Dermis blood vessel endothelial cell (primary cell): ENCODE results near the gene DGCR8. TPM values are rescaled to one million over a fixed set of nuclear protein-coding genes. Genes with fewer than 3 reads are reported as not detected.
A peak's percentile ranks its signal among the peaks of the same experiment; 100 is the strongest.

ENCODE experiments used
- DNase-seq: peaks from one replicate; pipeline ENCODE4 v3.0.0; 2010
- total RNA-seq: library from RNA; depleted of rRNA; stranded (reverse); fragments of >200 nt; gene quantifications from 2 replicates; pipeline ENCODE4 v1.2.3, GENCODE V29; 2014

The DGCR8 gene
- total RNA-seq, 1 donor from 2014 or later = 30.3 TPM

DNA sequence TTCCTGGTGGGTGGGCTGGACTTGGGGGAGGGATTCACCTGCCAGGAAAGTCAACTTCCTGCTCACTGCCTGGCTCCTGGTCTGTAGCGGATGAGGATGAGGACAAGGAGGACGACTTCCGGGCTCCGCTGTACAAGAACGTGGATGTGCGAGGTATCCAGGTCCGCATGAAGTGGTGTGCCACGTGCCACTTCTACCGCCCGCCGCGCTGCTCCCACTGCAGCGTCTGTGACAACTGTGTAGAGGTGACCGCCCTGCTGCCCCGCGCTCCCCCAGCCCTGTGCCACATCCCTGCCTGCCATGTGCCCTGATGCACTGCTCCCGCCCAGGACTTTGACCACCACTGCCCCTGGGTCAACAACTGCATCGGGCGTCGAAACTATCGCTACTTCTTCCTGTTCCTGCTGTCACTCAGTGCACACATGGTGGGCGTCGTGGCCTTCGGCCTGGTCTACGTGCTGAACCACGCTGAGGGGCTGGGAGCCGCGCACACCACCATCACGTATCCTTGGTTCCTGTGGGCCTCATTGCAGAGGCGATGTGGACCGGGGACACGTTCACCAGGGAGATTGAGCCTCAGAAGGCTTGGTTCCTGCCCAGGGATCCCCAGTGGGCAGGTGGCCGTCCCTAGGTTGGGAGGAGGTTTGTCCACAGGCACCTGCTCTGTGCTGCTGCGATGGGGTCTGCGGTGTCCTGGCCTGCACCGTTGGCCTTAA lies 59.5 kb downstream of the DGCR8 start:
- DNase-seq = no peak

GRCh38 chr22:20140107-20140445 lies 60.0 kb downstream of the DGCR8 start:
- no peak for DNase-seq

GRCh38 chr22:20140521-20140964 lies 60.5 kb downstream of the DGCR8 start:
- DNase-seq = no peak

DNA sequence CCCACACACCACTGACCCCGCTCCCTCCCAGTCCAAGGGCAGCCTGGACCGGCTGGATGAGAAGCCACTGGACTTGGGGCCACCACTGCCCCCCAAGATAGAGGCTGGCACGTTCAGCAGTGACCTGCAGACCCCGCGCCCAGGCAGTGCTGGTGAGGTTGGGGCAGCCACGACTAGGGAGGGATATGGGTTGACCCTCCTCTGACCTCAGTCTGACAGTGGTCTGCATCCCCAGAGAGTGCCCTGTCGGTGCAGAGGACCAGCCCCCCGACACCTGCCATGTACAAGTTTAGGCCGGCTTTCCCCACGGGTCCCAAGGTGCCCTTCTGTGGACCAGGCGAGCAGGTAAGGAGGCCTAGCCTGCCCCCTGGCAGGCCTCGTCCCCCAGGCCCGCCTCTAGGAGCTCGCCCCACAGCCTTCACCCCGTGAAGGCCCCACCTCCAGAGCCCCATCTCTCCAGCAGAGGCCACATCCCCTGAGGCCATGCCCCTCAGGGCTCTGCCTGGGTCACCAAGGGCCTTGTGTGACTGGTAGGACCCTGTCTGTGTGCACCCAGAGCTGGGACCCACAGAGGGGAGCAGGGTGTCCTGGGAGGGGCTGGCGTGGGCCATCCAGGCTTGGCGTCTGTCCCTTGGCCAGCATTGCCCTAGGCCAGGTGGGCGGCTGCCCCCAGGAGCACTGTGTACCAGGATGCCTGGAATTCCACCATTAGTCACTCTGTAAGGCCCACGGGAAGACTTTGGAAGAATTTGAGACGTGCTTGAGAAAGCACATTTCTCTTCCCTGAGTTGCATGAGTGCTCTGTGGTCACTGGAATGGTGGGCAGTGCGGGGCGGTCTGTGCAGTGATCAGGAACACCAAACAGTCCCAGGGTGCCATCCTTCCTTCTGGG lies 61.4 kb downstream of the DGCR8 start:
- no peak for DNase-seq

GRCh38 chr22:20142711-20143621 lies 62.9 kb downstream of the DGCR8 start:
- DNase-seq = no peak

GRCh38 chr22:20143883-20144665 lies 64.0 kb downstream of the DGCR8 start:
- DNase-seq = no peak

GRCh38 chr22:20145206-20145831 lies 65.3 kb downstream of the DGCR8 start:
- no peak for DNase-seq

- DNase-seq = no peak
These were observed 65.8 kb downstream of the DGCR8 start for GRCh38 chr22:20145832-20146223.

DNA sequence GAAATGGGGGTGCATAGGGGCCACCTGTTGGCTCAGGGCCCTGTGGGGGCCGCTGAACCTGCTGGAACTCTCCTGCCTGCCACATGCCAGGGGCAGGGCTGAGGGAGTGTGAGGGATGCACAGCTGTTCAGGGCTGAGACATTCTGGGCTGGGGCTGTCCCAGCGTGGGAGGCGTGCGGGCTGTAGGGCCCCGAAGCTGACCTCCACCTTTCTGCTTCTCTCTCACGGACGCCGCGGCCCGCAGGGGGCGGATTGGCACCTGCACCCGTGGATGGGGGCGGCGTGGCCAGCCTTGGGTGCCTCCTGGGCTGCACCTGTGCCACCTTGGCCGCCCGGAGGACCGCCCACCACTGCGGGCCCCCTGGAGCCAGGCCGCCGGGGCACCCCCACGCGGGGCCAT lies 66.7 kb downstream of the DGCR8 start:
- DNase-seq = no peak

- no peak for DNase-seq
These were observed 67.4 kb downstream of the DGCR8 start for GRCh38 chr22:20147237-20147988.

GRCh38 chr22:20148414-20148813 lies 68.4 kb downstream of the DGCR8 start:
- no peak for DNase-seq

DNA sequence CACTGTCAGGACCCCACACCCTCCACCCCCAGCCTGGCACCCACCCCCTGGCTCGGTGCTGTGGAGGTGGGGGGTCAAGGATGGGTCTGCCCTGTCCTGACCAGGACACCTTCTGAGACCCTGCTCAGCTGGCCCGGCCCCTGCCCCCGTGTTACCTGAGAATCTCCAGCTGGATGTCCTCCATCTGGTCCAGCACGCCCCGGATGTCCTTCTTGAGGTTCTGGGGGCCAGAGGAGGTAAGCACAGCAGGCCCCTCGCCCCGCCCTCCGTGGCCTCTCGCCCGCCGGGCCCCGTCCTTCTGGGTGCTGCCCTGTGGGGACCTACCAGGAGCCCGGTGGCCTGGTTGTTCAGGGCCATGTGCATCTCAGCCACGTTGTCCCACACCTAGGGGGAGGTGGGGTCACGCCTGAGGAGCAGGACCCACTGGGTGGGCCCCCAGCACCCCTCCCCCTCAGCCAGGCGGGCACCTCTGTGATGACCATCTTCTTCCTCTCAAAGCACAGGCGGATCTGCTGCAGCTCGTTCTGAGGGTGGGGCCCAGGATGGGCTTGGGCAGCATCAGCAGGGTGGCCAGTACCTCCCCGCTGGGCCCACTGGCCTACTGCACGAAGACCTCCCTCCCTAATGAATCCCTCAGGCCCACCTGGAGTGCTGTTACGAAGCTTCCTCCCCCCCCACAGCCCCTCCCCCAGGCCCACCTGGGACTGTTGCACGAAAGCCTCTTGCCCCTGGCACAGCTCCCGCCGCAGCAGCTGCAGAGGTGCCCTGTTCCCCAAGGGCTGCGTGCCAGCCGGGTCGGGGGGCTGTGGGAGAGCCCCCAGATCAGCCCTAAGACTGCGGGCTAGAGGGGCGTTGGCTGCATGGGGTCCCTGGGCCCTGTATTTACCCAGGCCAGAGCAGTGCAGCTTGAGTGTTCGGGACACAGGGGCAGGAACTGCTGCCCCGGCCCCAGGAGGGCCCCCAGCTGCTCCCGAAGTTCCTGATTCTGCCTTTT lies 69.5 kb downstream of the DGCR8 start:
- no peak for DNase-seq

- DNase-seq = no peak
These were observed 70.6 kb downstream of the DGCR8 start, which contains the start of gene CCDC188 for GRCh38 chr22:20150381-20151275. TSS of gene CCDC188 (minus strand) at chr22:20151055. CDS start at chr22:20150986, 69 bp downstream.

- no peak for DNase-seq
These were observed 71.2 kb downstream of the DGCR8 start for GRCh38 chr22:20151276-20151588.

DNA sequence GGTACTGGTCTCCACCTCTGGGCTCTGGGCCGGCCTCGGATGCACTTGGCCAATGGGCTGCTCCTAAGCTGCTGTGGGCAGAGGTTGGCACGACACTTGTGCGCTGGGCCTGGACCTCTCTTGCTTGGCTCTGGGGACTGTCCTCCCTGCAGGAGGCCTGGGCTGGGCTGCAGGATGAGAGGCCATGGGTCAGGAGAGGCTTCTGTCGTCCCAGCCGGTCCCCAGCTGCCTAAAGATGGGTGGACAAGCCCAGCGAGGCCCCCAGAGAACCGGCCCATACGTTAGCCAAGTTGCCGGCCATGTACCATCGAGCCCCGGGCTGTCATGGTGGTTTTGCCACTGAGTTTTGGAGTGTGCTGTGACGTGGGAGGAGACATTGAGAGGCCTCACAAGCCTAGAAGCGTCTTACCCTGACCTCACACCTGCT lies 72.4 kb downstream of the DGCR8 start:
- DNase-seq = no peak

DNA sequence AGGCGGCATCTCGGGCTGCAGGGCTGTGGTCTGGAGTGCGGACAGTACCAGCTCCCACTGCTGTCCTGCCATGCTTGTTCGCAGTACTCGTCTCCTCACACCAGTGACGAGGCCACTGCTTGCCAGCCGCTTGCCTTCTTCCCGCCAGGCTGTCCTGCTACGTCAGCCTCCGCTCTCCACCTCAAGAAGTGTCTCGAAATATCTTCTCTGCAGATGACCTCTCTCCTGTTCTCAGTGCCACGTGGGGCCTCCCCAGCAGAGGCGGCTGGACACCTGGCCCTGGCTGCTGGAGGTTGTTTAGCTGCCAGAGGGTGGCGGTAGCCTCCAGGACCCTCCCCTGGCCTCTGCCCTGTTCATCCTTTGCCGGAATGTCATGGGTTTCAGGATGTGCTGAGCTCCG lies 73.9 kb downstream of the DGCR8 start:
- no peak for DNase-seq

DNA sequence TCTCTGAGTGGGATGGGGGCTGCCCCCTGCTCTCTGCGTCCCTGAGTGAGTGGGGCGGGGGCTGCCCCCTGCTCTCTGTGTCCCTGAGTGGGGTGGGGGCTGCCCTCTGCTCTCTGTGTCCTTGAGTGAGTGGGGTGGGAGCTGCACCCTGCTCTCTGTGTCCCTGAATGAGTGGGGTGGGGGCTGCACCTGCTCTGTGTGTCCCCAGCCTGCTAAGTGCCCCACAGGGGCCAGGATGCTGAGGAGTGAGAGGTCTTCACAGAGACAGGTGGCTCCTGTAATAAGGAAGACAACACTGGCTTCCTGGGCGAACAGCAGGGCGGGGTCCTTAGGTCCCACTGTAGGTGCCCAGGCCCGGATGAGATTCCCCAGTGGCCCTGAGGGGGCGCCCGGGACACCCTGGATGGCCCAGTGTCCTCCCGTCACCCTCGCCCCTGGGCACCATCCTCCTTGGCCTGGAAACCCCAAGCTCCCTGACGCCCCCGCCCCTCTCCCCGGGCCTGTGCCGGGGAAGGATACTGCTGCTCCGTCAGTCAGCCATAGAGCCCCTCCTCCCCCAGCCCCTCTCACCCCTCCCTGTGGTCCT lies 74.7 kb downstream of the DGCR8 start:
- peak; percentile 5 for DNase-seq
